ENCODE measurements around the gene MEIOB.
A peak's percentile ranks its signal among the peaks of the same experiment; 100 is the strongest.

The MEIOB gene

DNA sequence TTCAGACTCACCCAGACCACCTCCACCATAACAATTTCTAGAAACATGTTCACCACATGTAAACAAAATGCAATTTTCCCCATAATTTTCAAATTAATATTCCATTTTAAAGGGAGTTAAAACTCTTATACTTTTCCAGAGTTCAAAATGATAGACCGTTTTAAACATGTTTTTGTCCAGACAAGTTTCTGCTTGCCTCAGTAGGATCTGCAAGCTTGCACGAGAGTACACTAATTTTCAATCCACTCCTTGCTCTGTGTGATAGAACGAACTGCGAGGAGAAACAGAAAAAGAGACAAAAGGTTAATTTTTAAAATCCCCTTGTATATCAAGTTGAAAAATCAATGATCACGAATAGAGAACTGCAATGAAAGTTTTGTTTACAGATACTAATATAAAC lies 37.9 kb downstream of the MEIOB start:
- Histone ChIP-seq H3K36me3 (ENCODE audit: control insufficient read depth in 2 of 2, insufficient read depth in 1 of 2, low read length in 2 of 2) (peaks cover 0 to 12% of the 10 kb centered on the region in 2 experiments; a peak in 1 of 3 replicates), H3K27ac (ENCODE audit: extremely low read depth, low read depth, low read length) (no peak overlapping the region), H3K4me1 (ENCODE audit: control insufficient read depth, insufficient read depth, low read length) (no peaks in the 10 kb centered on the region), H3K4me3 (ENCODE audit: low read depth, low read length) (no peak overlapping the region), H3K9me3 (ENCODE audit: control insufficient read depth, insufficient read depth, low read depth, low read length) (no peaks in the 10 kb centered on the region)
- TF ChIP-seq SP2 (tag by site-specific recombination; IDR thresholded peaks at IDR 0.05) (no peak), ZNF518A (tag by site-specific recombination; conservative IDR thresholded peaks at IDR 0.05; ENCODE audit: low read depth) (no peak), ZNF26 (tag by site-specific recombination; IDR thresholded peaks at IDR 0.05) (no peak), ZNF837 (tag by site-specific recombination; IDR thresholded peaks at IDR 0.05) (no peak), ZNF302 (tag by site-specific recombination; IDR thresholded peaks at IDR 0.05; ENCODE audit: low read depth) (no peak), ZNF202 (tag by site-specific recombination; IDR thresholded peaks at IDR 0.05; ENCODE audit: borderline replicate concordance) (no peak), ZNF768 (tag by site-specific recombination; IDR thresholded peaks at IDR 0.05) (no peak), ZNF214 (tag by site-specific recombination; IDR thresholded peaks at IDR 0.05; ENCODE audit: borderline replicate concordance) (no peak), GLIS1 (tag by site-specific recombination; IDR thresholded peaks at IDR 0.05) (no peak), ZNF140 (tag by site-specific recombination; IDR thresholded peaks at IDR 0.05) (no peak), ZFP41 (tag by site-specific recombination; IDR thresholded peaks at IDR 0.05; ENCODE audit: borderline replicate concordance) (no peak)
- ChIA-PET CTCF (no interaction called here), POLR2A (interaction anchor here (0.7 kb wide), 1 partner anchor 22 kb away, joined by 3 read pairs; no protein-coding TSS in a partner anchor)

DNA sequence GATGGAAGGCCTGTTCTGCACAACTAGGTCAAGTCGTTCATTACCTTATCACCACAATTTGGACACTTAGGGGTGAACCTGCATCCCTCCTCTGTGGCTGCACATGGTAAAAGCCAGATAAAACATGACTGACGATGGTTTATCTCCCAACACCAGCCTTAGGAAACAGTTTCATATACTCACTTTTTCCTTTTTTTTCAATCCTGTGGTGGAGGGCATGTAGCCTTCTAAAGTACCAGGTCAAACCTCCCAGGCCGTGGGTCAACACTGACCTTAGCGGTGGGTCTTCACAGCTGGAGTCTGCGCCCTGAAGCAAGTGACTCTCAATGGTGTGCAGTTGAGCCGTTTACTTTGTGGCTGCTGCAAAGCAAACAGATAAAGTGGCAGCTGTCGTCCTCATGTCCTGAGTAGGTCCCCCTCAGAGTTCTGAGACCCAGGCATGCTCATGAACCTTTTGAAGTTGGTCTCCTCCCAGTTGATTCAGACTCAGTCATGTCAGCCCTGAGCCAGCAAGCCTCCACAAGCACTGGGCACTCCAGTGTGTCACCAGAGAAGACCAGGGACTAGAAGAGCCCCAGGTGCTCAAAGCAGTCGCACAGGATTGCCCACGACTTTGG lies 39.0 kb downstream of the MEIOB start:
- Histone ChIP-seq H3K4me1 (ENCODE audit: control insufficient read depth, insufficient read depth, low read length) (no peaks in the 10 kb centered on the region), H3K27ac (ENCODE audit: extremely low read depth, low read depth, low read length) (no peak overlapping the region), H3K4me3 (ENCODE audit: low read depth, low read length) (no peak overlapping the region), H3K36me3 (ENCODE audit: control insufficient read depth in 2 of 2, insufficient read depth in 1 of 2, low read length in 2 of 2) (peaks cover 0 to 15% of the 10 kb centered on the region in 2 experiments; a peak in 1 of 3 replicates), H3K9me3 (ENCODE audit: control insufficient read depth, insufficient read depth, low read depth, low read length) (no peaks in the 10 kb centered on the region)
- CTCF ChIA-PET, result interaction anchor here (1.0 kb wide), 1 partner anchor 33 kb away, joined by 3 read pairs; no protein-coding TSS in a partner anchor
- POLR2A ChIA-PET, result no interaction called here
- TF ChIP-seq ZNF423 (tag by site-specific recombination; IDR thresholded peaks at IDR 0.05) (no peak), TSHZ1 (tag by site-specific recombination; IDR thresholded peaks at IDR 0.05; ENCODE audit: borderline replicate concordance) (no peak), YY1 (tag by site-specific recombination; IDR thresholded peaks at IDR 0.05) (no peak), GLIS1 (tag by site-specific recombination; IDR thresholded peaks at IDR 0.05) (peak; percentile 88), ZIC2 (tag by site-specific recombination; IDR thresholded peaks at IDR 0.05) (peak; percentile 41)
- TF ChIP-seq, protein P1, sequence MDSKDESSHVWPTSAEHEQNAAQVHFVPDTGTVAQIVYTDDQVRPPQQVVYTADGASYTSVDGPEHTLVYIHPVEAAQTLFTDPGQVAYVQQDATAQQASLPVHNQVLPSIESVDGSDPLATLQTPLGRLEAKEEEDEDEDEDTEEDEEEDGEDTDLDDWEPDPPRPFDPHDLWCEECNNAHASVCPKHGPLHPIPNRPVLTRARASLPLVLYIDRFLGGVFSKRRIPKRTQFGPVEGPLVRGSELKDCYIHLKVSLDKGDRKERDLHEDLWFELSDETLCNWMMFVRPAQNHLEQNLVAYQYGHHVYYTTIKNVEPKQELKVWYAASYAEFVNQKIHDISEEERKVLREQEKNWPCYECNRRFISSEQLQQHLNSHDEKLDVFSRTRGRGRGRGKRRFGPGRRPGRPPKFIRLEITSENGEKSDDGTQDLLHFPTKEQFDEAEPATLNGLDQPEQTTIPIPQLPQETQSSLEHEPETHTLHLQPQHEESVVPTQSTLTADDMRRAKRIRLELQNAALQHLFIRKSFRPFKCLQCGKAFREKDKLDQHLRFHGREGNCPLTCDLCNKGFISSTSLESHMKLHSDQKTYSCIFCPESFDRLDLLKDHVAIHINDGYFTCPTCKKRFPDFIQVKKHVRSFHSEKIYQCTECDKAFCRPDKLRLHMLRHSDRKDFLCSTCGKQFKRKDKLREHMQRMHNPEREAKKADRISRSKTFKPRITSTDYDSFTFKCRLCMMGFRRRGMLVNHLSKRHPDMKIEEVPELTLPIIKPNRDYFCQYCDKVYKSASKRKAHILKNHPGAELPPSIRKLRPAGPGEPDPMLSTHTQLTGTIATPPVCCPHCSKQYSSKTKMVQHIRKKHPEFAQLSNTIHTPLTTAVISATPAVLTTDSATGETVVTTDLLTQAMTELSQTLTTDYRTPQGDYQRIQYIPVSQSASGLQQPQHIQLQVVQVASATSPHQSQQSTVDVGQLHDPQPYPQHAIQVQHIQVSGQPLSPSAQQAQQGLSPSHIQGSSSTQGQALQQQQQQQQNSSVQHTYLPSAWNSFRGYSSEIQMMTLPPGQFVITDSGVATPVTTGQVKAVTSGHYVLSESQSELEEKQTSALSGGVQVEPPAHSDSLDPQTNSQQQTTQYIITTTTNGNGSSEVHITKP (tag by site-specific recombination; IDR thresholded peaks at IDR 0.05), result 0 out of 2 replicates have a peak, but pooled peaks have one; percentile 27
